Erythroblast (primary cell): ENCODE results near the gene HJURP.

ENCODE experiments used
- GATA1 ChIP-seq: IDR thresholded peaks from 2 replicates; pipeline ENCODE4 v1.6.1; 2011; ENCODE audit warnings: low read depth, mild to moderate bottlenecking, control low read depth, low read length, moderate library complexity
- POLR2A ChIP-seq: IDR thresholded peaks from 2 replicates; pipeline ENCODE4 v1.6.1; 2011; ENCODE audit warnings: mild to moderate bottlenecking, low read length

GRCh38 chr2:233811732-233812131 is 42.6 kb downstream of the HJURP start:
- TF ChIP-seq POLR2A (no peak), GATA1 (no peak)
